ENCODE results near the gene SUSD1. TPM values are rescaled to one million over a fixed set of nuclear protein-coding genes. Genes with fewer than 3 reads are reported as not detected.

Gene SUSD1
- total RNA-seq, 1 experiment from 2014 or later: 8.1 TPM

DNA sequence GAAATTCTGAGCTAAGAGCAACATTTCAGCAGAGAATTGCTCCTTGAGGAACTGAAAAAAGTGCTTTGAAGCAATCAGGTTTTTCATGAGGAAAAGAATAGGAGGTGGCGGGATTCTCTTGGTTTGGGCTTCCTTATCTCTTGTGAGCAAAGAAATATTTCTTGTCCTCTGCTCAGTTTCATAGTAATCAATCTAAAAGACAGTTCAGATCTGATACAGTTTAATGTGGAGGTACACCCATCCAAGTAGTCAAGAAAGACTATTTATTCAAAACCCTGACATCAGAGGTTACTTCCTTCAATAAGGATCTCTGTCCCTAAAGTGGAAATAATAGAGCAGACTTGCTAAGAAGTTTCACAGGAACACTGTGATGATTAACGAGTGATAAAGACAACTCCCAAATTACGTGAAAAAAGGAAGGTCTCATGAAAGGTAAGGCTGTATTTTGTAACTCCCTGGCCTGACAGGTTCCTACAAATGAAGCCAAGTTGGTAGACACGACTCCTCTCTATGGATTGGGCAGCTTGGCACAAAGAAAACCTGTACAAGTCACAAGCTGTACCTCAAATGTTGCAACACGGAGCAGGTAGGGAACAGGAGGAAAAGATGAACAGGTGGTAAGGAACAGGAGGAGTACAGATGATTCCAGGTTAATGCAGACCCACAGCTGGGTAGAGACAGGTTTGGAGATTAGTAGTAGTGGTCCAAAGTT lies 94.1 kb downstream of the SUSD1 start:
- H3K9ac ChIP-seq (ENCODE audit: extremely low read depth, insufficient read length, low read length): no peak overlapping the region
- H2BK5ac ChIP-seq (ENCODE audit: insufficient read length, low read length): no peak overlapping the region
- TF ChIP-seq, protein P1, sequence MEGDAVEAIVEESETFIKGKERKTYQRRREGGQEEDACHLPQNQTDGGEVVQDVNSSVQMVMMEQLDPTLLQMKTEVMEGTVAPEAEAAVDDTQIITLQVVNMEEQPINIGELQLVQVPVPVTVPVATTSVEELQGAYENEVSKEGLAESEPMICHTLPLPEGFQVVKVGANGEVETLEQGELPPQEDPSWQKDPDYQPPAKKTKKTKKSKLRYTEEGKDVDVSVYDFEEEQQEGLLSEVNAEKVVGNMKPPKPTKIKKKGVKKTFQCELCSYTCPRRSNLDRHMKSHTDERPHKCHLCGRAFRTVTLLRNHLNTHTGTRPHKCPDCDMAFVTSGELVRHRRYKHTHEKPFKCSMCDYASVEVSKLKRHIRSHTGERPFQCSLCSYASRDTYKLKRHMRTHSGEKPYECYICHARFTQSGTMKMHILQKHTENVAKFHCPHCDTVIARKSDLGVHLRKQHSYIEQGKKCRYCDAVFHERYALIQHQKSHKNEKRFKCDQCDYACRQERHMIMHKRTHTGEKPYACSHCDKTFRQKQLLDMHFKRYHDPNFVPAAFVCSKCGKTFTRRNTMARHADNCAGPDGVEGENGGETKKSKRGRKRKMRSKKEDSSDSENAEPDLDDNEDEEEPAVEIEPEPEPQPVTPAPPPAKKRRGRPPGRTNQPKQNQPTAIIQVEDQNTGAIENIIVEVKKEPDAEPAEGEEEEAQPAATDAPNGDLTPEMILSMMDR (conservative IDR thresholded peaks at IDR 0.05): no peak
- no CpG with 5 or more reads among the region's 5 CpGs for WGBS (ENCODE audit: extremely low coverage, insufficient read length, low lambda C conversion rate)
- no peak overlapping the region for H2BK120ac ChIP-seq (ENCODE audit: low read depth, low read length, poor library complexity, severe bottlenecking)
- no peak overlapping the region for H2AFZ ChIP-seq (ENCODE audit: low read length)
- no peak overlapping the region for H2BK12ac ChIP-seq (ENCODE audit: insufficient read length, low read depth, low read length)
- Mint-ChIP-seq H3K27me3 (ENCODE audit: low read depth) (no peaks in the 10 kb centered on the region), H3K4me1 (no peaks in the 10 kb centered on the region), H3K4me3 (no peak overlapping the region), H3K36me3 (ENCODE audit: insufficient read depth in 1 of 3, low read depth in 3 of 3) (peaks cover 0 to 7% (median 0%) of the 10 kb centered on the region in 3 experiments; a peak in 3 of 7 replicates), H3K27ac (no peak overlapping the region), H3K9me3 (peaks cover 0 to 3% of the 10 kb centered on the region in 2 experiments; a peak in 2 of 5 replicates)
- no peaks in the 10 kb centered on the region for H3K79me1 ChIP-seq (ENCODE audit: insufficient read depth, low read depth, low read length, poor library complexity, severe bottlenecking)
- H3K9me3 ChIP-seq (ENCODE audit: control insufficient read depth, low read depth, low read length): no peaks in the 10 kb centered on the region
- H3K27ac ChIP-seq (ENCODE audit: insufficient read length, low read depth, low read length): no peak overlapping the region
- DNase-seq: no peak
- no peak overlapping the region for H3T11ph ChIP-seq (ENCODE audit: low read length)
- no peaks in the 10 kb centered on the region for H3K27me3 ChIP-seq (ENCODE audit: insufficient read depth, low read length)
- H3K4ac ChIP-seq (ENCODE audit: low read depth, low read length): no peak overlapping the region
- H2BK20ac ChIP-seq (ENCODE audit: low read depth, low read length, poor library complexity, severe bottlenecking): no peak overlapping the region
- H3K4me1 ChIP-seq (ENCODE audit: insufficient read depth, low read length): no peaks in the 10 kb centered on the region
- no peak overlapping the region for H2BK15ac ChIP-seq (ENCODE audit: low read depth, low read length)
- no peaks in the 10 kb centered on the region for H3K79me2 ChIP-seq (ENCODE audit: insufficient read depth, low read length)
- H4K5ac ChIP-seq (ENCODE audit: insufficient read length, low read depth, low read length): no peak overlapping the region
- H3K18ac ChIP-seq (ENCODE audit: insufficient read length, low read depth, low read length): no peak overlapping the region
- no peak overlapping the region for H3K4me2 ChIP-seq (ENCODE audit: insufficient read depth, insufficient read length, low read length)
- H2AK5ac ChIP-seq (ENCODE audit: insufficient read length, low read length): no peak overlapping the region
- no peaks in the 10 kb centered on the region for H4K20me1 ChIP-seq (ENCODE audit: control insufficient read depth, insufficient read depth, insufficient read length)
- H3K23ac ChIP-seq (ENCODE audit: insufficient read length, low read depth, low read length): no peak overlapping the region
- no peak overlapping the region for H4K91ac ChIP-seq (ENCODE audit: insufficient read length, low read depth, low read length)
- no peaks in the 10 kb centered on the region for H3K23me2 ChIP-seq (ENCODE audit: insufficient read length, low read depth, low read length, poor library complexity, severe bottlenecking)
- H4K8ac ChIP-seq (replicated peaks; ENCODE audit: insufficient read length, low read depth, low read length): no peak overlapping the region
- H3K14ac ChIP-seq (ENCODE audit: insufficient read depth, low read length): no peak overlapping the region
- H3K56ac ChIP-seq (ENCODE audit: insufficient read length, low read depth, low read length): no peak overlapping the region
